GM12874 (cell line): ENCODE measurements around the gene HEY2.

Experiments
- CTCF ChIP-seq: IDR thresholded peaks from 2 replicates; pipeline ENCODE4 v1.5.1; 2011; ENCODE audit warnings: low read depth, mild to moderate bottlenecking, control low read depth, low read length, moderate library complexity; ENCODE audit not compliant: insufficient read depth

The HEY2 gene

DNA sequence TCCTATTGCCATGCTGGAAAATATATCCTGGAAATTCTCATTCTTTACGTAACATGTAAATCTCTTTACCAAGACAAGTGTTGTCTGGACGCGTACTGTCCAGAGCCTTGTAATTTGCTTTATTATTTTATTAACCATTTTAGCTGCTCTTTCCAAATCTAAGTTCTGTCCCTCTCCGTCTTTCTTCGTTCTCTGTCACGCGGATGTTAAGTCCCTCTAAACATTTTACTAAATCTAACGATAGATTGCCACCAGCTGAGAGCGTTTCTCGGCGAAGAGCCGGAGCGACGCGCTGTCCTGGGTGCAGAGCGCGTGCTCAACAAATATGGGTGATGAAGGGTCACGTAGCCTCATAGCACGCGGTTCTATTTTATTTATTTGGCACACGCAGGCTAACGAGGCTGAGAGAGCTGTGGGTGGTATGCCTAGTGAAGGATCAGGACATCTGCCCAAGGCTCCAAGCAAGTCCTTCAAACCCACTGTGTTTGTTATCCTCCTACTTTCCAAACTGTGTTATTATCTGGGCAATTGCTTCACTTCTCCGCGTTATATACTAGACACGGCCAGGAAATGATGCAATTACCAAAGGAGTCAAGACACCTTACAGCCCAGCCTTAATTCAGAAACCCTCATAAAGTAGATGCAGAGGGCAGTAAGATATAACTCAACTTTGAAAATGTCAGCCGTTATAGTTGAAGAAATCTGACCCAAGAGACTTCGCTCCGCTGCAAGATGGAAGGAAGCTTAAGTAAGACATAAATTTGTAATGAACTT, 31.3 kb downstream of the HEY2 start:
- no peak for TF ChIP-seq CTCF

- TF ChIP-seq CTCF = no peak
Measured at GRCh38 chr6:125781314-125781868, 32.0 kb downstream of the HEY2 start.

DNA sequence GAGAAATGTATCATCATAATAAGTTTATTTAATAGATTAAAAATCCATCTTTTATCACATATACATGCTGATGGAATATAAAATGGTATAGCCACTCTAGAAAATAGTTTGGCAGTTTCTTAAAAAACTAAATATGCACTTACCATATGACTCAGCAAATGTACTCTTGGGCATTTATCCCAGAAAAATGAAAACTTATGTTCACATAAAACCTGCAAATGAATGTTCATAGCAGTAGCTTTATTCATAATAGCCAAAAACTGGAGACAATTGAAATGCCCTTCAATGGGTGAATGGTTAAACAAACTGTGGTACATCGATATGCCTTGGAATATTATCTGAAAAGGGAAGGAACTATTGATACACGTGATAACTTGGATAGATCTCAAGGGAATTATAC, 34.9 kb downstream of the HEY2 start:
- TF ChIP-seq CTCF = no peak

DNA sequence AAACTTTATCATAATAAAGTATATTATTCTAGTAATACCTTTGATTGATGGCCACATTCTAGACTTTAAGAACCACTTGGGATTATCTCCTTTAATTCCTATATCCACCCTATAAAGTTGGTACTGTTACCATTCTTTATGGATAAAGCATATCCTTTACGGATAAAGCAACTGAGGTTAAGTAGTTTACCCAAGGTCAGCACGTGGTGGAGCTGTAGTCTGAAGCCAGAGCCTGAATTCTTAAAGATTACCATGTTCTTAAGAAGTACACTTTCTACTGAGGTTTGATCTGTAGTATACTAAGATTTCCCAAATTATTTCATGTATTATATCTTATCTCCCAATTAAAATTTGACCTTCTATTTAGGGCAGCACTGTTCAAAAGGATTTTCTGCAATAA, 38.4 kb downstream of the HEY2 start:
- TF ChIP-seq CTCF = peak; percentile 13; the same call in 1 of the 2 replicates

GRCh38 chr6:125789167-125789566, 39.7 kb downstream of the HEY2 start:
- no peak for TF ChIP-seq CTCF

- no peak for TF ChIP-seq CTCF
Measured at GRCh38 chr6:125789576-125790357, 40.3 kb downstream of the HEY2 start.

- TF ChIP-seq CTCF = no peak
Measured at GRCh38 chr6:125790358-125791150, 41.1 kb downstream of the HEY2 start, which contains the start of gene NCOA7. Gene NCOA7 (plus strand): TSS chr6:125790960. CDS start chr6:125815355, 24,395 bp downstream.
